Osteoblast (primary cell): ENCODE data around the gene BIRC6. TPM values are rescaled to one million over a fixed set of nuclear protein-coding genes. Genes with fewer than 3 reads are reported as not detected.
"Not testable (repeated sequence)": the region's sequence is repeated elsewhere in the genome, so short reads cannot be mapped to it uniquely, and the experiment has no call there.

Source experiments
- DNase-seq: peaks from one replicate; pipeline ENCODE4 v3.0.0; 2011; ENCODE audit warnings: low spot score, mixed read lengths; ENCODE audit not compliant: insufficient read length; ENCODE audit errors: missing footprints
- H2AFZ ChIP-seq: 2 replicates; pipeline ENCODE4 v1.6.0; 2011; ENCODE audit warnings: mild to moderate bottlenecking, low read length
- H3K27ac ChIP-seq: 2 replicates; pipeline ENCODE4 v1.5.1; 2011; ENCODE audit warnings: mild to moderate bottlenecking, low read depth, low read length, moderate library complexity
- H3K27me3 ChIP-seq: 2 replicates; pipeline ENCODE4 v1.6.0; 2012; ENCODE audit warnings: mild to moderate bottlenecking, control low read depth, inconsistent platforms, low read length, moderate library complexity; ENCODE audit not compliant: insufficient read depth
- H3K36me3 ChIP-seq: 2 replicates; pipeline ENCODE4 v1.5.1; 2011; ENCODE audit warnings: mild to moderate bottlenecking, low read length, control low read depth, moderate library complexity; ENCODE audit not compliant: insufficient read depth
- H3K4me1 ChIP-seq: 2 replicates; pipeline ENCODE4 v1.5.1; 2011; ENCODE audit warnings: mild to moderate bottlenecking, low read length, control low read depth, moderate library complexity; ENCODE audit not compliant: insufficient read depth
- H3K4me2 ChIP-seq: 2 replicates; pipeline ENCODE4 v1.6.0; 2011; ENCODE audit warnings: mild to moderate bottlenecking, low read length; ENCODE audit not compliant: insufficient read depth
- H3K4me3 ChIP-seq: fragments of 200-600 bp; sonication (generic); 3 replicates; pipeline ENCODE4 v1.5.1; 2012; ENCODE audit warnings: mild to moderate bottlenecking, low read length, inconsistent platforms; ENCODE audit not compliant: insufficient read depth
- H3K79me2 ChIP-seq: 2 replicates; pipeline ENCODE4 v1.6.0; 2012; ENCODE audit warnings: mild to moderate bottlenecking, low read length, control low read depth, inconsistent platforms; ENCODE audit not compliant: insufficient read depth
- H3K9me3 ChIP-seq: 2 replicates; pipeline ENCODE4 v1.5.1; 2011; ENCODE audit warnings: low read depth, low read length, control low read depth
- H4K20me1 ChIP-seq: 2 replicates; pipeline ENCODE4 v1.6.0; 2012; ENCODE audit warnings: mild to moderate bottlenecking, low read length, control low read depth; ENCODE audit not compliant: insufficient read depth
- CTCF ChIP-seq: IDR thresholded peaks from 2 replicates; pipeline ENCODE4 v1.5.1; 2011; ENCODE audit warnings: mild to moderate bottlenecking, low read depth, low read length, moderate library complexity; ENCODE audit errors: extremely low read depth
- total RNA-seq: library from RNA; depleted of rRNA; stranded (reverse); fragments of >200 nt; gene quantifications from 2 replicates; pipeline ENCODE4 v1.2.3, GENCODE V29; 2012

BIRC6 gene
- total RNA-seq, 1 donor, result 144 TPM

- no peak for DNase-seq
- H3K4me1 ChIP-seq, result no peaks in the 10 kb centered on the region
- H4K20me1 ChIP-seq, result no peaks in the 10 kb centered on the region
- no peak overlapping the region for H3K4me2 ChIP-seq
- H3K79me2 ChIP-seq, result peaks cover 49% of the 10 kb centered on the region
- H2AFZ ChIP-seq, result no peak overlapping the region
- no peak overlapping the region for H3K4me3 ChIP-seq
- H3K9me3 ChIP-seq, result no peaks in the 10 kb centered on the region
- H3K27ac ChIP-seq, result no peak overlapping the region
- TF ChIP-seq CTCF, result no peak
- H3K36me3 ChIP-seq, result peaks cover 13% of the 10 kb centered on the region
- H3K27me3 ChIP-seq, result no peaks in the 10 kb centered on the region
Measured at GRCh38 chr2:32456808-32457207, 100.0 kb downstream of the BIRC6 start.

- Histone ChIP-seq H3K79me2 (peaks cover 54% of the 10 kb centered on the region), H3K36me3 (peaks cover 17% of the 10 kb centered on the region), H3K4me1 (no peaks in the 10 kb centered on the region), H3K4me3 (no peak overlapping the region), H3K4me2 (no peak overlapping the region), H3K9me3 (no peaks in the 10 kb centered on the region), H3K27me3 (no peaks in the 10 kb centered on the region), H4K20me1 (no peaks in the 10 kb centered on the region), H2AFZ (no peak overlapping the region), H3K27ac (no peak overlapping the region)
- no peak for TF ChIP-seq CTCF
- DNase-seq, result no peak
Measured at GRCh38 chr2:32457814-32458213, 101.0 kb downstream of the BIRC6 start.

- not testable (repeated sequence) for H3K9me3 ChIP-seq, DNase-seq, H3K27me3 ChIP-seq, H3K4me1 ChIP-seq, H3K4me3 ChIP-seq, H2AFZ ChIP-seq, H4K20me1 ChIP-seq, H3K4me2 ChIP-seq, H3K27ac ChIP-seq
- Histone ChIP-seq H3K36me3 (peaks cover 22% of the 10 kb centered on the region), H3K79me2 (peaks cover 42% of the 10 kb centered on the region)
Measured at GRCh38 chr2:32460861-32461260, 104.0 kb downstream of the BIRC6 start.

- no peak overlapping the region for H2AFZ ChIP-seq
- H3K79me2 ChIP-seq, result peaks cover 36% of the 10 kb centered on the region
- H3K36me3 ChIP-seq, result peaks cover 30% of the 10 kb centered on the region
- no peak overlapping the region for H3K27ac ChIP-seq
- no peak overlapping the region for H3K4me2 ChIP-seq
- H3K9me3 ChIP-seq, result no peaks in the 10 kb centered on the region
- peaks cover 7% of the 10 kb centered on the region for H3K4me1 ChIP-seq
- H4K20me1 ChIP-seq, result no peaks in the 10 kb centered on the region
- H3K4me3 ChIP-seq, result no peak overlapping the region
- no peak for DNase-seq
- no peak for TF ChIP-seq CTCF
- no peaks in the 10 kb centered on the region for H3K27me3 ChIP-seq
Measured at GRCh38 chr2:32463110-32463509, 106.3 kb downstream of the BIRC6 start.
